ENCODE measurements around the gene LAIR1. TPM values are rescaled to one million over a fixed set of nuclear protein-coding genes. Genes with fewer than 3 reads are reported as not detected.

Gene LAIR1
- polyA plus RNA-seq, 1 of the 3 experiments (the other 2 are of a cell fraction), result not detected

DNA sequence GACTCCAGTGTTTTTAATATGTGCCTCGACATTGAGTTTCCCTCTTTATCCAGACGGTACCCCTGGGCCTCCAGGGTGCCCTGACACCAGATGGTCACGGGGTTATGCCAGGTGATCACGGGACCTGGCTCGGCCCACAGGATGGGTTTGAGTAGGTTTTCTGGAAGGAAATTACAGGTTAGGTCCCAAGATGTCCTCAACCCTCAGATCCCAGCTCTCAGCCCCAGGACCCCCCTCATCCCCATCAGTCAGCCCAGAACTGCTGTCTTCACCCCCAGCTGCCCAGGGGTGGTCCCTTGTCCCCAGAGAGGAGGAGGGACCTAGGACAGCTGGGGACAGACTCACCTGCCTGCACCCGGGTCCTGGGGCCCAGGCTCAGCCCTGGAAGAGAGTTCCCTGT lies 26.2 kb downstream of the LAIR1 start:
- Histone ChIP-seq H3K9me2 (no peaks in the 10 kb centered on the region), H3K27me3 (ENCODE audit: insufficient read depth) (peaks cover 85% of the 10 kb centered on the region), H2AFZ (ENCODE audit: low read depth) (no peak overlapping the region), H4K20me1 (ENCODE audit: insufficient read depth) (no peaks in the 10 kb centered on the region), H3K4me1 (ENCODE audit: control insufficient read depth in 1 of 2, insufficient read depth in 2 of 2, low read depth in 1 of 2, low read length in 1 of 2) (no peaks in the 10 kb centered on the region), H3K4me2 (no peak overlapping the region), H3K9ac (no peak overlapping the region), H3K79me2 (ENCODE audit: insufficient read depth) (no peaks in the 10 kb centered on the region), H3K9me3 (no peaks in the 10 kb centered on the region), H3K4me3 (ENCODE audit: low read depth in 2 of 2, low read length in 1 of 2) (no peak overlapping the region), H3F3A (replicated peaks; ENCODE audit: insufficient read depth) (no peaks in the 10 kb centered on the region), H3K27ac (ENCODE audit: low read depth in 2 of 2, low read length in 1 of 2) (no peak overlapping the region), H3K36me3 (replicated peaks in 1 of 2; ENCODE audit: control insufficient read depth in 1 of 2, insufficient read depth in 2 of 2, low read length in 1 of 2) (no peaks in the 10 kb centered on the region)
- CTCF ChIA-PET, result interaction anchor here (1.8 kb wide), 1 partner anchor 13 kb away, joined by 6 read pairs; no protein-coding TSS in a partner anchor
- TF ChIP-seq MEF2A (IDR thresholded peaks at IDR 0.05; ENCODE audit: borderline replicate concordance, low read depth), result no peak
- POLR2A ChIA-PET, result no interaction called here
- 3% methylated on average over 5 of the region's 6 CpGs for WGBS (ENCODE audit: low lambda C conversion rate)
- no peak for DNase-seq

DNA sequence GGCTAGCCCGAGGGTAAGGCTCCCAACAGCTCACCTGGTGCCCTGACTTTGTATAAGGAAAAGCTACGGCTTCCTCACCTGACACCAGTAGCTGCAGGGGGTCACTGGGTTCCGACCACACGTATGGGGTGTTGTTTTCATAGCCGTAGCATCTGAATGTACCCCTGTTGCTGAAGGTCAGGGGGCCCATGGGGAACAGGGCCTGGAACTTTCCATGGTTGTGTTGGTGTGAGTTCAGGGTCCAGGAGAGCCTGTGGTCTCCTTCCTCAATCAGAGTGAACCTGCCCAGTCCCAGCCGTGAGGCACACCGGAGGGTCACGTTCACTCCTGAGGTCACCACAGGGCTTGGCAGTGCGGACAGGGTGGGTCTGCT lies 26.9 kb downstream of the LAIR1 start:
- Histone ChIP-seq H3K9me3 (no peaks in the 10 kb centered on the region), H3K9ac (no peak overlapping the region), H3K36me3 (replicated peaks in 1 of 2; ENCODE audit: control insufficient read depth in 1 of 2, insufficient read depth in 2 of 2, low read length in 1 of 2) (no peaks in the 10 kb centered on the region), H3K27me3 (ENCODE audit: insufficient read depth) (peaks cover 85% of the 10 kb centered on the region), H3F3A (replicated peaks; ENCODE audit: insufficient read depth) (no peaks in the 10 kb centered on the region), H3K9me2 (no peaks in the 10 kb centered on the region), H3K27ac (ENCODE audit: low read depth in 2 of 2, low read length in 1 of 2) (no peak overlapping the region), H3K4me2 (no peak overlapping the region), H4K20me1 (ENCODE audit: insufficient read depth) (no peaks in the 10 kb centered on the region), H3K79me2 (ENCODE audit: insufficient read depth) (no peaks in the 10 kb centered on the region), H2AFZ (ENCODE audit: low read depth) (no peak overlapping the region), H3K4me1 (ENCODE audit: control insufficient read depth in 1 of 2, insufficient read depth in 2 of 2, low read depth in 1 of 2, low read length in 1 of 2) (no peaks in the 10 kb centered on the region), H3K4me3 (ENCODE audit: low read depth in 2 of 2, low read length in 1 of 2) (no peak overlapping the region)
- under 1% methylated on average over 9 of the region's 9 CpGs for WGBS (ENCODE audit: low lambda C conversion rate)
- no peak for DNase-seq
- CTCF ChIA-PET, result interaction anchor here (1.8 kb wide), 1 partner anchor 12 kb away, joined by 6 read pairs; no protein-coding TSS in a partner anchor
- POLR2A ChIA-PET, result no interaction called here
- TF ChIP-seq RXRA (IDR thresholded peaks at IDR 0.05; ENCODE audit: borderline replicate concordance, low read depth) (no peak), TEAD4 (IDR thresholded peaks at IDR 0.05; ENCODE audit: borderline replicate concordance, insufficient read depth) (no peak), PBX3 (IDR thresholded peaks at IDR 0.05) (no peak), FOXM1 (IDR thresholded peaks at IDR 0.05; ENCODE audit: low read depth) (no peak), RCOR1 (IDR thresholded peaks at IDR 0.05; ENCODE audit: low read length) (no peak), FOXJ3 (CRISPR knock-in tag; IDR thresholded peaks at IDR 0.05) (no peak), CHD2 (IDR thresholded peaks at IDR 0.05; ENCODE audit: low read length, partially characterized antibody) (no peak), TAF1 (IDR thresholded peaks at IDR 0.05; ENCODE audit: borderline replicate concordance, low read depth, low read length) (no peak), YY1 (IDR thresholded peaks at IDR 0.05; ENCODE audit: low read depth) (no peak), SMC3 (IDR thresholded peaks at IDR 0.05; ENCODE audit: low read depth, low read length) (no peak), ELF1 (IDR thresholded peaks at IDR 0.05) (no peak), CTCF (IDR thresholded peaks at IDR 0.05) (no peak), USF2 (IDR thresholded peaks at IDR 0.05; ENCODE audit: borderline replicate concordance, low read depth, low read length) (no peak), RAD21 (IDR thresholded peaks at IDR 0.05; ENCODE audit: low read length) (no peak), SIN3A (IDR thresholded peaks at IDR 0.05; ENCODE audit: borderline replicate concordance, low read depth, low read length) (no peak)
- TF ChIP-seq, protein P1, sequence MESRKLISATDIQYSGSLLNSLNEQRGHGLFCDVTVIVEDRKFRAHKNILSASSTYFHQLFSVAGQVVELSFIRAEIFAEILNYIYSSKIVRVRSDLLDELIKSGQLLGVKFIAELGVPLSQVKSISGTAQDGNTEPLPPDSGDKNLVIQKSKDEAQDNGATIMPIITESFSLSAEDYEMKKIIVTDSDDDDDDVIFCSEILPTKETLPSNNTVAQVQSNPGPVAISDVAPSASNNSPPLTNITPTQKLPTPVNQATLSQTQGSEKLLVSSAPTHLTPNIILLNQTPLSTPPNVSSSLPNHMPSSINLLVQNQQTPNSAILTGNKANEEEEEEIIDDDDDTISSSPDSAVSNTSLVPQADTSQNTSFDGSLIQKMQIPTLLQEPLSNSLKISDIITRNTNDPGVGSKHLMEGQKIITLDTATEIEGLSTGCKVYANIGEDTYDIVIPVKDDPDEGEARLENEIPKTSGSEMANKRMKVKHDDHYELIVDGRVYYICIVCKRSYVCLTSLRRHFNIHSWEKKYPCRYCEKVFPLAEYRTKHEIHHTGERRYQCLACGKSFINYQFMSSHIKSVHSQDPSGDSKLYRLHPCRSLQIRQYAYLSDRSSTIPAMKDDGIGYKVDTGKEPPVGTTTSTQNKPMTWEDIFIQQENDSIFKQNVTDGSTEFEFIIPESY (IDR thresholded peaks at IDR 0.05; ENCODE audit: borderline replicate concordance, low read depth), result no peak
- TF ChIP-seq, protein P2, sequence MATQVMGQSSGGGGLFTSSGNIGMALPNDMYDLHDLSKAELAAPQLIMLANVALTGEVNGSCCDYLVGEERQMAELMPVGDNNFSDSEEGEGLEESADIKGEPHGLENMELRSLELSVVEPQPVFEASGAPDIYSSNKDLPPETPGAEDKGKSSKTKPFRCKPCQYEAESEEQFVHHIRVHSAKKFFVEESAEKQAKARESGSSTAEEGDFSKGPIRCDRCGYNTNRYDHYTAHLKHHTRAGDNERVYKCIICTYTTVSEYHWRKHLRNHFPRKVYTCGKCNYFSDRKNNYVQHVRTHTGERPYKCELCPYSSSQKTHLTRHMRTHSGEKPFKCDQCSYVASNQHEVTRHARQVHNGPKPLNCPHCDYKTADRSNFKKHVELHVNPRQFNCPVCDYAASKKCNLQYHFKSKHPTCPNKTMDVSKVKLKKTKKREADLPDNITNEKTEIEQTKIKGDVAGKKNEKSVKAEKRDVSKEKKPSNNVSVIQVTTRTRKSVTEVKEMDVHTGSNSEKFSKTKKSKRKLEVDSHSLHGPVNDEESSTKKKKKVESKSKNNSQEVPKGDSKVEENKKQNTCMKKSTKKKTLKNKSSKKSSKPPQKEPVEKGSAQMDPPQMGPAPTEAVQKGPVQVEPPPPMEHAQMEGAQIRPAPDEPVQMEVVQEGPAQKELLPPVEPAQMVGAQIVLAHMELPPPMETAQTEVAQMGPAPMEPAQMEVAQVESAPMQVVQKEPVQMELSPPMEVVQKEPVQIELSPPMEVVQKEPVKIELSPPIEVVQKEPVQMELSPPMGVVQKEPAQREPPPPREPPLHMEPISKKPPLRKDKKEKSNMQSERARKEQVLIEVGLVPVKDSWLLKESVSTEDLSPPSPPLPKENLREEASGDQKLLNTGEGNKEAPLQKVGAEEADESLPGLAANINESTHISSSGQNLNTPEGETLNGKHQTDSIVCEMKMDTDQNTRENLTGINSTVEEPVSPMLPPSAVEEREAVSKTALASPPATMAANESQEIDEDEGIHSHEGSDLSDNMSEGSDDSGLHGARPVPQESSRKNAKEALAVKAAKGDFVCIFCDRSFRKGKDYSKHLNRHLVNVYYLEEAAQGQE (IDR thresholded peaks at IDR 0.05; ENCODE audit: low read depth, low read length), result no peak
